GM19324 (cell line): ENCODE data around the gene PRKAG2.

ENCODE experiments used
- ATAC-seq: cut with Tn5 transposase; IDR thresholded peaks from one replicate; pipeline ENCODE4 v1.9.1; 2021; ENCODE audit warnings: mild to moderate bottlenecking, moderate library complexity; ENCODE audit not compliant: unreplicated experiment, low FRiP score

PRKAG2 gene

DNA sequence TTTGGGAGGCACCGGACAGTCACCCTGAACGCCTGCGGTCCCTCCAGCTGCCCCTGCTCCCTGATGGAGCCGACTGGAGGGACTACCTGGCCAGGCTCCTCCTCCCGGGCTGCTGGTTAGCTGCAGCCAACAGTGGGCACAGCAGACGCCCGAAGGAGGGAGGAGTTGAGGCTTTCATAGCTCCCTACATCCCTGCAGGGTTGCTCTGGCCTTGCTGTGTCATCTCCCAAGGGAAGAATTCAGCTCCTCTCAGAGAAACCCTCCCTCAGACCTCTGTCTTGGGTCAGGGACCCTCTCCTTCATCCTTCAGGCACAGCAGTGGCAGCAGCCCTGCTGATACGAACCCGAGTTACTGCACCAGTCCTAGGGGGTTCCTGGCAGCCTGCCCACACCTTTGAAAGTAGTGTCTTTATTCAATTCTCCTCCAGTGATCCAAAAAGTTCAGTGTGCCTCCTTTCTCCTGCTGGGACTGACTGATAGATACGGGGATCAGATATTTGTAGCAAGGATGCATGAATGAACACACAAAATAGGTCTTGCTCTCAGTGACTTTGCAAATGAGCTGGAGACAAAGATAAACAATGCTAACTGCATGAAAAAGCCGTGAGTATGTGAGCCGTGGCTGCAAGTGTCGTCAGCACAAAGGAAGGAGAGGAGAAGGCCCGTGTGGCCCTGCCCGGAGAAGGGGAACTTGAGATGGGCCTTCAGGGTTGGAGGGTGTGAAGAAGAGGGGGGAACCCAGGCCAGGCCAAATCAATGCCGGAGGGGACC lies 136.6 kb downstream of the PRKAG2 start:
- no peak for ATAC-seq

DNA sequence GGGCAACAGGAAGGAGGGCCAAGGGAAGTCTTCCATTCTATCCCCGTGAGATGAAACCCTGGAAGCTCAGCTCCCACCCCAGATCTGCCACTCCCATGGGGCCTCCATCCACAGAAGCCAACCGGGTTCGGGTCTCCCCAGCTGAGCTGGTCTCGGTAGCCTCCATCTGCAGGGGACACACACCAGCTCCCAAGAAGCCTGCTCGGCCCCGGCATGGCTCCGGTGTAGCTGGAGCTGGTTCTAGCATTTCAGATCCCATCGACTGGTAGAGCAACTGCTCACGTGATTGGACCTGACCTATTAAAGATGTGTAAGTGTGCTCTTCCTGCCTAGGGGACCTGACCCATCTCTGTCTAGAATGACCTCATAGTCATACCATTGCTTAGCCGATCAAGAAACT lies 138.0 kb downstream of the PRKAG2 start:
- no peak for ATAC-seq

DNA sequence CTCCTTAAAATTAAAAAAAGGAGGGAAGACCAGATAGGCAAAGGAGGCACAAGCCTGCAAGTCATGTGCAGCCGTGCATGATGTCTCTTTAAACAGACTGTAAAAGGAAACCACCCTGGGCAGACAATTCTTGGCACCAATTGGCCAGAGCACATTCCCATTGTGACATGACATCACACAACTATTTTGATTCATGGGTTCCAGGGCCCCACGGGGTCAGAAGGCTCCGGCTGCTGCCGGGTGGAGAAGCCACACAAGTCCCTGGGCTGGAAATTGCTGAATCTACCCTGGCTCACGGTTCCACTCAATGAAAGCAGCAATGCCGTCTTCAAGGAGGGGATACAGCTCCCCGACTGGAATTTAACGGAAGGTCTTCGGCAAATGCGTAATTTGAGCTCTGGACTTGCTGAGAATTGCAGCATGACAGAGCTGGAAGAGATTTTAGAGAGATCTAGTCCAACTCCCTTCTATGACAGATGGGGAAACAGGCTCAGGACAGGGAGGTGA lies 140.5 kb downstream of the PRKAG2 start:
- no peak for ATAC-seq

DNA sequence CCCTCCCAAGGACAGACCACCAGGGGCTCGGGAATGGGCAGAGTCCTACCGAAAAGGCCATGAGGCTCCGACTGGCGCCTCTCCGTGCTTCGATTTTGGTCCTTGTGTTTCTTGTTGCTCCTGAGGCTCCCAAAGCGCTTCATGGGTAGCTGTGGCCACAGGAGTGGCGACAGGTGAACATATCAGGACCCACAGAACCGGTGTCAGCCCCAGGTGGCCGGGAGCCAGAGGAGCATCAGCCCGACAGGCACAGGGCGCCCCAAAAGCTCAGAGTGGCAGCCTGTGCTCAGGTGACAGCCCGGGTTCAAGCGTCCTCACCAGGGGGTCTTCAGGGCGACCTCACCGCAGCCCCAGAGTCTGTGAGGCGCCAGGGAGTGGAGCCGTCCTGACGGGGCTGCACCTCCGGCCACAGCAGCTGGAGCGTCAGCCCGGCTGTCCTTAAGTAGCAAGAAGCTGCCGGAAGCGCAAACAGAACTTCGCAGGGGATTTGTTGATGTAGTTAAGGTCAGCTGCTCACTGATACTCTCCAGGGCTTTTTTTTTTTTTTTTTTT lies 141.0 kb downstream of the PRKAG2 start:
- no peak for ATAC-seq

DNA sequence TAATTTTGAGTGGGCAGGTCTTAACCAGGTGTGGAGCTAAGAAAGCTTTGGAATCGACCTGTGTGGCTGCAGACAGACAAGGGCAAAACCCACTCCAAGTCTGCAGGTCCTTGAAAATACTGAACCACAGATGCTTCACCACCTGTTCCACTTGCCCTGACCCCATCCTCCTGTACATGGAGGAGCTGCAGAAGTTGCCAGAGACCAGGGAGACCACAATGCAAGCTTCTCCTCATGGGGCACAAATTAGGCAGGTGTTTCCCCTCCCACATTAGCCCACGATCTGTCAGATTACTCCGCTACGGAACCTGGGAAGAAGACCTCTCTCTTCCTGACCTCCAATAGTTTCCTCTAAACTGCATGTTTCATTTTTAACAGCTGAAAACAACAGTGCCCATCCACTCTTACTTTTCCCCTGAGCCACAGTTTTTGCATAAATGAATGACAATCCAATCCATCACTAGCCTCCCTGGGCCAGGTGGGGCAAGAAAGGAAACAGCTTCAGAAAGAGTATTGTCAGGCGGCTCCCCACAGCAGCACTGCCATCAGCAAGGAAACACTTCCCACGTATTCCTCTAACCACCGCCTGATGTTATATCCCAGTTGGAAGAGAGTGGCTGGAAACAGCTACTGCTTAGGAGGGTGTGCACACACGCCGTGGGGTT lies 141.6 kb downstream of the PRKAG2 start:
- ATAC-seq, result no peak

DNA sequence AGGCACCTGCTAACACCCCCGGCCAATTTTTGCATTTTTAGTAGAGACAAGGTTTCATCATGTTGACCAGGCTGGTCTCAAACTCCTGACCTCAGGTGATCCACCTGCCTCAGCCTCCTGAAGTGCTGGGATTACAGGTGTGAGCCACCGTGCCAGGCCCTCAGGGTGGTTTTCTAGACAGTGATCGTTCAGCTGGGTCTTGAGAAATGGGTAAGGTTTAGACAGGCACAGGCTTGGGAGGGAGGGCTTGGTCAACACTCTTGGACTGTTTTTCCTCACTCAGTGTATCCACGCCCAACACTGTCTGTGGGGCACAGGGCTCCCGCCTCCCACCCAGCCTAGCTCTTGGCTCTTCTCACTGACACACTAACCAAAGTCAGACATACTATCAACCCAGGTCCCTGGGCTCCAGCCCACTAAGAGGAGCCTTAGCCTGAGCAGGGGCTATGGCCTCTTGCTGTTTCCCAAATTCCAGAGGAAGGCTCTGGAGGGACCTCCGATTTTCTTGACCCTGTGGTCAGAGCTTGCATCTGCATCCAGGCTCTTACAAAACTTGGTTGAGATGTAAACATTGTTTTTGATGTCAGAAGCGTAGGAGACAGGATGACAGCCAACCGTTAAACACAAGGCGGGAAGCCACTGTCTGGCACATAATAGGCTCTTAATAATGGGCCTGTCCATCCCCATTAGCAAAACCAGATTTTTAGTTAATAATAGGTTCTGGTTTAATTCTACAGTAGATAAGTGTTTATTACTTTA lies 143.9 kb downstream of the PRKAG2 start:
- ATAC-seq, result no peak

DNA sequence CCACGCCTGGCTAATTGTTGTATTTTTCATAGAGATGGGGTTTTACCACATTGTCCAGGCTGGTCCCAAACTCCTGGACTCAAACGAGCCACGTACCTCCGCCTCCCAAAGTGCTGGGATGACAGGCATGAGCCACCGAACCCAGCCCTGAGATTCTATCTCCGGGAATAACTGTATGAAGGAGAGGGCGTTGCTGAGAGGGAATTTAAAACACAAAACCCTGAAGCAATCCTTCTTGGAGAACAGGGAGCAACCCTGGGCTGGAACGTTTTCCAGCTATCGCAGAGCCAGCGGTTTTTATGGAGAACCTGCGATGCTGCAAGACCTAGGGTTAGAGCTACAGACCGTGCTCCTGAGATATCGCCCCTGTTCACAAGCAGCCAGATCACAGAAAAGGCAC lies 144.6 kb downstream of the PRKAG2 start:
- ATAC-seq, result no peak

DNA sequence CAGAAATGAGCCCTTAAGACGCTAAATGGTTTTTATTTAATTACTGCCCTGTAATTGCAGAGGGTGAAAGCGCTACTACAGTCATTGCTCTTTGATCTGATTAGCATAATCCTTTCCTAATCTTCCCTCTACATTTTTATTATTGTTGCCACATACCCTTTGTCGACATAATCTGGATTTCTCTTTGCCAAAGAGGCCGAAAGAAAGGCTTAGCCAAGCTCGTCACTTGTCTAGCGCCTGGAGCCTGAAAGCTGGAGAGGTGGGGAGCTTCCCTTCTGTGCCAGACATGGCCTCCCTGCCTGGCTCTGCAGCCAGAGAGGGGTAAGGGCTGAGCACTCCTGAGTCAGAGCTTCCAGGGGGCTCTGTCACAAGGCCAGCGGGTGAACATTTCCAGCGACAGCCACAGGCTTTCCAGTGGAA lies 145.9 kb downstream of the PRKAG2 start:
- no peak for ATAC-seq

DNA sequence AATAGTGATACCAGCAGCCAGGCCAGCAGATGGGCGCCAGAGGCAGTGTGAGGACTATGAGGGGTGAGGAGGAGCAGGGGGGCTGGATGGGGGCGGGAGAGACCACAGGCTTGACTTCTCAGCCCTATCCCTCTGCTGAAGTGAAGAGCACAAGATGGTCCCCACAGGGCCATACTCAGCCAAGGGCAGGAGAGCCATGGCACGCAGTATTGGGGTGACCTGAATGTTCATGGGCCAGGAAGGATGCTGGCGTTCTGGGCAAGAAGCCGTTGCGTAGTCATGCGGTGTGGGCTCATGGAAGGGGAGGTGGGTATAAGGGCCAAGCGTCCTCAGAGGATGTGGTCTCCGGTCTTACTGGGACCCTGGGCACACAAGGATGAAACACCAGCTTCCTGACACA lies 146.3 kb downstream of the PRKAG2 start:
- no peak for ATAC-seq

DNA sequence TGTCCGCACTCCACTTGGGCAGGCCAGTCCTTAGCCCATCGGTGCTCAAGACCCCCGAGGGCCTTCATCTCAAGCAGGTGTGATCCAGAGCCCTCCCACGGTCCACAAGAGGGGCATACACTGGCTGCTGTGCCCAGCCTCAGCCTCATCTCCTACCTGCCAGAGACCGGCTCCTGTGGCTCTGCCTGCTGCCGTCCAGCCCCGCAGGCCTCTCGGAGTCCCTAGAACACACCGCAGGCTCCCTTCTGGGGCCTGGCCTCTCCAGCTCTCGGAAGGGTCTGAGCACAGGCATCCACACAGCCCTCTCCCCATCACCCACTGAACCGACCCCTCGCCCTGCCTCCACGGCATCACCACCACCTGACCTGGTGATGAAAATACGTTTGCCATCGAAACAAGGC lies 147.4 kb downstream of the PRKAG2 start:
- ATAC-seq, result no peak

DNA sequence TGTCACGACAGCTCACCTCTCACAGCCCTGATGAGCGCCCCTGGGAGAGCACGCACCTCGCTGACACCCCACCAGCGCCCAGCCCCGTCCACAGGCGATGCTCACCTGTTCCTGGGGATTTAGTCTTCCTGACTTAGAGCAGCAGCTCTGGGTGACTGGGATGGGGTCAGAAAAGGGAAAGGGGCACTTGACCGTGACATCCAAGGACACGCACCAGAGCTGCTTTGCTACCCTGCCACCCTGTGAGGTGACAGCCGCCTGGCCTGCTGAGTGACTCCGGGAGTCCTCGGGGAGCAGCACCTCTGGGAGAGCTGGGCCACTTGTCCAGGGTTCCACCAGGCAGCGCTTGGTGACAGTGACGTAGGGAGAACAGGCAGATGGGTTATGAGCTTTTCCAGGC lies 148.2 kb downstream of the PRKAG2 start:
- no peak for ATAC-seq

DNA sequence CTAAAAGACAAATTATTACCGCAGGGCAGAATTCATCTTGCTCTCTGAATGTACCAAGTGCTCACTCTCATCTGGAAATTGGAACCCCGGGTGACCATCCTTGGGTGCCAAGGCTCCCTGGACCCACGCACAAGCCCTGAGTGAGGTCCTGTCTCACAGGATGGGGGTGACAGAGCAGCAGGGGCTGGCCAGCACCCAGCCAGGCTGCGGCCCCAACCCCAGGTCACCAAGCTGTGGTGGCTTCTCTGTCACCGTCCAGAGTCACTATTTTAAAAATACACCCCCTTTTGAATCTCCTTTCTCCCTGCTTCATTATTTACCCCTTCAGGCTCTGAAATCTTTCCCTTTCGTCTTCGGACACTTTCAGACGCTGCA lies 148.6 kb downstream of the PRKAG2 start:
- ATAC-seq, result no peak

DNA sequence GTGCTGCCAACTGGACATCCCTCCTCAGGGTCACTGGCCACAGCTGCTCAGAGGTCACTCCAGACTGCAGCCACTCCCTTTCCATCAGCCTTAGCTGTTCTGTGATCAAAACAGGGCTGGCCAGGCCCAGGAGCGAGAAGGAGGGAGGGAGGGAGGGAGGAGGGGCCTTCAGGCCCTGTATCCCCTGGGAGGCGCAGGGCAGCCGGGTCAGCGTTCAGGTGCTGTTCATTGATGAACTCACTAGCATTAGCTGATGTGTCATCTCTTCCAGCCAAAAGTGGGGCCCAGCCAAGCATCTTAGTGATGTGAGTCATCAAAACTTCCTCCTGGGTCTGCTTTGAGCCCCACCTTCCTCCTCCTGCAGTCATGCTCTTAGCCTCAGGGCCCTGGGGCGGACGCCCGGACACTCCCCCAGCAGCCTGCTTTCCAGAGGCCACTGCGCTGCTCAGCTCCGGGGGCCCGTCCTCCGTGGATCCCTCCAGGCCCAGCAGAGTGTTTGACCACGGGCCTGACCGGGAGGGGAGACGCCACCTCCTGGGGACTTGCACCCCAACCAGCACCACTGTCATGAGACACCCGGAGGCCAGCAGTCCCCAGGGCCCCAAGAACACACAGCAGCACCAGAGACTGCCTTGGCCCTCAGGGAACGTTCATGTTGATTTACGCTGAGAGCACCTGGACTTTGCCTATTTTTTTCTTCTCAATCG lies 149.2 kb downstream of the PRKAG2 start:
- ATAC-seq, result no peak

DNA sequence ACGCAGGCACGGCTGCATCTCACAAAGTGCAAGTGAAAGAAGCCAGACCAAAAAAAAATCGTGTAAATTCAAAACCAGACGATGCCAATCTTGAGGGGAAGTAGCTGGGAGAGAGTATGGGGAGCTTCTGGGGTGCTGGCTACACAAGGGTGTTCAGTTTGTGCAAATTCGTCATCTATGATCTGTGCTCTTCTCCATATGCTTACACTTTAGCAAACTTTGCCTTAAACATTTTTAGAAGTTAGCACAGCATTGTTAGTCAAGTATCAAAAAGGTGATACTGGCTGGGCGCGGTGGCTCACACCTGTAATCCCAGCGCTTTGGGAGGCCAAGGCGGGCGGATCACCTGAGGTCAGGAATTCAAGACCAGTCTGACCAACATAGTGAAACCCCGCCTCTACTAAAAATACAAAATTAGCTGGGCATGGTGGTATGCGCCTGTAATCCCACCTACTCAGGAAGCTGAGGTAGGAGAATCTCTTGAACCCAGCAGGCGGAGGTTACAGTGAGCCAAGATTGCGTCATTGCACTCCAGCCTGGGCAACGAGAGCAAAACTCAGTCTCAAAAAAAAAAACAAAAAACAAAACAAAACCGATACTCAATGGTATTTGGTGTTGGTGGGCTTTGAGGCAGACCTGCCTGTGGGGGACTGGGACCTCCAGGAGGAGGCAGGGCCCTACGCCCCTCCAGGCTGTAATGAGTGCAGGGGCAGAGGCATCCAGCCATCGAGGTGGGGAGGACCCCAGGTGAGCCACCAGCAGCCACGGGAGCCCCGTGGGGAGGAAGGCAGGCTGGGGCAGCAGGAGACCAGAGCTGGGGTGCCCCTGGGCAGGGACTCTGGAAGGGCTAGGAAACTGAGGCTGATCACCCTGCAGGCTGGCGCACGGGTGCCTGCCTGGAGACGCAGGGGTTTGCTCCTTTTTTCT lies 150.0 kb downstream of the PRKAG2 start:
- no peak for ATAC-seq

DNA sequence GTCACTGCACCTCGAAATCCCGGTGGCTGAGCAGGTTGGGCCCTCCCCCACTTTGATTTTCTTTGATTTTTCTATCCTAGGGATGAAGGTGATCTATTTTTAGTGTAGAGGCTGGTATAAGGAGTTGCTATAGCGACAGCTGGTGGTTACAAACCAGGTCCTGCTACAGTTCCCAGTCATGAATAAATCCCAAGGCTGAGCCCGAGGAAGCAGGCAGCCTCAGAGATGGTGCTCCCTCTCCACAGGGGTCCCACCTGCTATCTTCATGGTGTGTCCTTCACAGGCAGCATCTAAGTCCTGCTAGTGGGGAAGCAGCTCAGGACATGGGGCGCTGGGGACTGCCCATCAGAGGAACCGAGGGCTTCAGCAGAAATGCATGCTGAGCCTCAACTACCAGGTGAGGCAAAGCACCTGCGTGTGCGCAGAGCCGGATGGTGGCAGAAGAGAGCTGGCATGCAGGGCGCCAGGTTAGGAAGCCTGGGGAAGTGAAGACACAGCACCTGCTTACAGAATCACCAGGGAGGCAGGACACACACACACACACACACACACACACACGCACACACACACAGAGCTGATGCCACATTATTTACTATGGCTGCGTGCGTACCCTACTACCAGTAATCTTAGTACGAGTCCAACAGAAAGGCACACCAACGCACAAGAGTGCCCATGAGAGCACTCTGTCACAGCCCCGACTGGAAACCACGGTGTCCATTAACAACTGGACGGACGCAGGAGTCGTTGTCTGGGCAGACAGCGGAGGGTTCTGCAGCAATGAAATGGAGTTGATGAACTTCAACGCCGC lies 150.9 kb downstream of the PRKAG2 start:
- no peak for ATAC-seq

DNA sequence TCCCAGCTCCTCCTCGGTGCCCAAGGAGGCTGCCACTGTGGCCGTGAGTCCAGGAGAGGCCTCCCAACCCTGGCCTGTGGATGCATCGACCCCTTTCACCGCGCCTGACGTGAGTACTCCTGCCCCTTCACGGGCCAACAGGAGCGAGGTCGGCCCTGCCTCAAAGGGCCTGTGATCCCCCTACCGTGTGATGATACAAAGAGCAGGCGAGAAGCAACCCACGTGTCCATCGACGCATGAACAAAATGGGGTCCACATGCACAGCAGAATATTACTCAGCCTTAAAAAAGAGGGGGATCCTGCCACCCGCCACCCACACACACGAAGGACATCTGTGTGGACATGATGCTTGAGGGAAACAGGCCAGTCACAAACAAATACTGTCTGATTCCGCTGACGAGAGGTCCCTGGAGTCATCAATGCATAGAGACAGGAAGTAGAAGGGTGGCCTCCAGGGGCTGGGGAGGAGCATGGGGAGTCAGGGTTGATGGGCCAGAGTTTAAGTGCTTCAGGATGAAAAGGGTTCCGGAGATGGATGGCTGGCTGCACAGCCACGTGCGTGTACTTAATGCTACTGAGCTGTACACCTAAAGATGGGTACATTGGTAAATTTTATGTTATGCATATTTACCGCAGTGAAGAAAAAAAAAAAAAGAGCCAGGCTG lies 151.9 kb downstream of the PRKAG2 start:
- ATAC-seq, result no peak

DNA sequence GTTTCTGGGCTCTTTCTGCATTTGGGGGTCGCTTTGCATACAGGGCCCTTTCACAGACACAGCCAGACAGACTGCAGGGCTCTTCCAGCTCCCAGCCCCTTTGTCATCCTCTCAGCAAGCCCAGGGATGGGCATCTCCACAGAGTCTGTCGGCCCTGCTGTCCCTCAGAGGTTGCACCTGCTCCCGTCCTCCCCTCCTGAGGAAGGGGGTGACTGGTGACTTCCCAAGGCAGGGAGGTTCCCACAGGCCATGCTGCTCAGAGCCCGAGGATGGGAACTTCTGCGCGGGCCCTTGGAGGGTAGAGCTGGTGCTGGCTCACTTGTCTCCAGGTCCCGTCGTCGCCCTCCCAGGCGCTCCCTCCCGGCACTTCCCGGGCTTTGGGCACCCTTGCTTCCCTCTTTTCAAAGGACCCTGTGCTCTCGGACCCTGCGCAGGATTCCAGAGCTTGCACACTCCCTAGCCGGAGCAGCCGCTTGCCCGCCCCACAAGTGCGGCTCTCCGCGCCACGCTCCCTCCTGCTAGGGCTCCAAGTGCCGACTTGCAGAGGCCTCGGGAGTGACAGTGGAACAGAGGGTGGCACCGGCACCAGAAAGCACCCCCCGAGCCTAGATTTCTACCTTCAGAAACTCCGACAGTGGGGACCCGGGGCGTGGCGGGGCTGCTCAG lies 152.5 kb downstream of the PRKAG2 start:
- ATAC-seq, result no peak

DNA sequence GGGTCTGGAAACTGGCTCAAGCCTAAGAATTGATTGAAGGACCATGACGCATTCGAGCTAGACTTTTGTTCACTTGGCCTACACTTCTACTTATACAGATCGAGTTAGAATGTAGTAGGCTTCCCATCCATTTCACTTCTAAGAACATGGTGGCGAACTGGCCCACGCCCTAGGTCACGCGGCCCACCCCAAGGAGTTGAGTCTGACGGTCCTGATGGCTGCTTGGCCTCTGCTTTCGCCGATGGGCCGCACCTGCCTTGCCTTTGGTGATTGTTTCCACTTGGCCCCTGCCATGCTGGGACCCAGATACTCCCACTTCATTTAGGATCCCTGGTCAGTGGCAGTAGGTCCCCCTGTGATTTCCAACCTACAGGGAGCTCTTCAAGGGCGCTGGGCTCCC lies 153.6 kb downstream of the PRKAG2 start:
- no peak for ATAC-seq
